GM19395 (cell line): ENCODE measurements around the gene ERMARD.

Experiments
- ATAC-seq: cut with Tn5 transposase; IDR thresholded peaks from one replicate; pipeline ENCODE4 v1.9.1; 2021; ENCODE audit warnings: mild to moderate bottlenecking, moderate library complexity; ENCODE audit not compliant: unreplicated experiment

Gene ERMARD

DNA sequence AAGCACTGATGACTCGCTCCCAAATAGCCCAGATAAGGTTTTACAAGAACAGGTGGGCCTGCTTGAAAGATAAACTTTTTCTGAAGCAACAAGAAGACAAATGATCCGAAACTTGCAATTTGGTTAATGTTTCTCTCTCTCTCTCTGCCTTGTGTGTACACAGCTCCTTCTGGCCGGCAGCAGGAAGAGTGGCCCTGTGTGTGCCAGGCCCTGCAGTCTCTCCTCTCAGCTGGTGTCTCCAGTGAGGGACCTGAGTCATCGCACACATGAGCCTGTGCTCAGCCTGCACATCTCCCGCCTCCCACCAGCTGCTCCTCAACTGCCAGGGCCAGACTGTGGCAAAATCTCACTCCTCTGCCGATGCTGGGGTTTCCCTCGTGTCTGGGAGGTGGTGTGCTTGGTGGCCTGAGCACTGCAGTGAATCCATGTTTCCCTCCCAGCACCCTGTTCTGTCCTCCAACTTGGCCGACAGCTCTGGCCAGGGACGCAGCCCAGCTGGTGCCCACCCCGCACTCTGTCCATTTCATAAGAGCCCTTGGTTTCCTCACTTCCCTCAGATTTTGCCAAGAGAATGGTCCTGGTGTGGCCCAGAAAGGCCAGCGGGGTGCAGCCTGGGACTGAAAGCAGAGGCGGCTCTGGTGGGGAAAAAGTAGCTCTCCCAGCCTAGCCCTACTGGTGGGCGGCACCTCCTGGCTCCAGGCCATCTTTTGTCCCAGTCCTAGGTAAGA is 49.4 kb downstream of the ERMARD start:
- peak; percentile 43 for ATAC-seq

- no peak for ATAC-seq
Measured at GRCh38 chr6:169801396-169802160, 50.2 kb downstream of the ERMARD start.

- no peak for ATAC-seq
Measured at GRCh38 chr6:169802790-169803189, 51.4 kb downstream of the ERMARD start.

DNA sequence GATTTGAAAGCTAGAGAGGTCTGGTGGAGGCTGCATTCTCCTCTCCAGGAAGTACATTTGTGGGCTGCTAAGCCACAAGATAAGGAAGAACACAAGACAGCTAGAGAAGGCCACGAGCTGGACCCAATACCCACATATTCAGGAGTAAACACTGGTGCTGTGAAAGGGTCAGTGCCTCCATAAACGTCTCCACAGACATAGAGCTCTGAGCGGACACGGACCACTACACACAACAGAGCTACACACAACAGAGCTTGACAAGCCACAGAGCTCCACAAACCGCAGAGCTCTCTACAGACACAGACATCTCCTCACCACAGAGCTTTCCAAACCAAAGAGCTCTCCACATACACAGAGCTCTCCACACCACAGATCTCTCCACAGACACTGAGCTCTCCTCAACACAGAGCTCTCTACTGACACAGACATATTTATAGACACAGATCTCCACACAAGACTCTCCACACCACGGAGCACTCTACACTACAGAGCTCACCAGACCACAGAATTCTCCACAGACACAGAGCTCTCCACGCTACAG is 51.9 kb downstream of the ERMARD start:
- peak; percentile 56 for ATAC-seq

DNA sequence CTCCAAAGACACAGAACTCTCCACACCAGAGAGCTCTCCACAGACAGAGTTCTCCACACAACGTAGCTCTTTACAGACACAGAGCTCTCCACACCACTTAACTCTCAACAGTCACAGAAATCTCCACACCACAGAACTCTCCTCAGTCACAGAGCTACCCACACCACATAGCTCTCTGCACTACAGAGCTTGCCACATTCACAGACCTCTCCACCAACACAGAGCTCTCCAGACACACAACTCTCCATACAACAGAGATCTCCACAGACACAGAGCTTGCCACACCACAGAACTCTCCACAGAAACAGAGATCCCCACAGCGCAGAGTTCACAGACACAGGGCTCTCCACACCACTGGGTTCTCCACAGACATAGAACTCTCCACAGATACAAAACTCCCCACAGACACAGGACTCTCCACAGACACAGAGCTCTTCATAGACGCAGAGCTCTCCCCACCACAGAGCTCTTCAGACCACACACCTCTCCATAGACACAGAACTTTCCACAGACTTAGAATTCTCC is 52.5 kb downstream of the ERMARD start:
- peak; percentile 10 for ATAC-seq

DNA sequence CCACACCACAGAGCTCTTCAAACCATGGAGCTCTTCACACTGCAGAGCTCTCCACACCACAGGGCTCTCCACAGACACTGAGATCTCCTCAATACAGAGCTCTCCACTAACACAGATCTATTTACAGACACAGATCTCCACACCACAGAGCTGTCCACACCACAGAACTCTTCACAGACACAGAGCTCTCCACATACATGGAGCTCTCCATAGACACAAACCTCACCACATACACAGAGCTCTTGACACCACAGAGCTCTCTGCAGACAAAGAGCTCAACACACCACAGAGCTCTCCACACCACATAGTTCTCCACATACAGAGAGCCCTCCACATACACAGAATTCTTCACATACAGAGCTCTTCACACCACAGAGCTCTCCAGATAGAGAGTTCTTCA is 53.0 kb downstream of the ERMARD start:
- ATAC-seq: no peak

GRCh38 chr6:169805242-169805838 is 53.9 kb downstream of the ERMARD start:
- ATAC-seq: no peak

- no peak for ATAC-seq
Measured at GRCh38 chr6:169806701-169807100, 55.3 kb downstream of the ERMARD start.

GRCh38 chr6:169807229-169807628 is 55.8 kb downstream of the ERMARD start:
- ATAC-seq: no peak

- ATAC-seq: no peak
Measured at GRCh38 chr6:169807699-169808607, 56.5 kb downstream of the ERMARD start.

DNA sequence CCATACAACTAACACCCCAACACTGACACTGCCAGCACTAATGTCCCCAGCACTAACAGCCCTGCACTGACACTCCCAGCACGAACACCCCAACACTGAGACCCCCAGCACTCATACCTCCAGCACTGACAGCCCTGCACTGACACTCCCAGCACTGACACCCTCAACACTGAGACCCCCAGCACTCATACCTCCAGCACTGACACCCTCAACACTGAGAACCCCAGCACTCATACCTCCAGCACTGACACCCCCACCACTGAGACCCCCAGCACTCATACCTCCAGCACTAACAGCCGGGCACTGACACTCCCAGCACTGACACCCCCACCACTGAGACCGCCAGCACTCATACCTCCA is 57.2 kb downstream of the ERMARD start:
- ATAC-seq: no peak

DNA sequence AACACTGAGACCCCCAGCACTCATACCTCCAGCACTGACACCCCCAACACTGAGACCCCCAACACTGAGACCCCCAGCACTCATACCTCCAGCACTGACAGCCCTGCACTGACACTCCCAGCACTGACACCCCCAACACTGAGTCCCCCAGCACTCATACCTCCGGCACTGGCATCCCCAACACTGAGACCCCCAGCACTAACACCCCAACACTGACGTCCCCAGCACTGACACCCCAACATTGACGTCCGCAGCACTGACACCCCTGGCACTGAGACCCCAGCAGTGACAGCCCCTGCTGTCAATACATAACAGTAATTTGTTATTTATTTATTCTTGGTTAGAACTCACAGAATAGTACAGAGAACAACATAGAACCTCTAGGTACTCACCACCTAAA is 58.0 kb downstream of the ERMARD start:
- ATAC-seq: no peak

- no peak for ATAC-seq
Measured at GRCh38 chr6:169810066-169810989, 58.9 kb downstream of the ERMARD start.

DNA sequence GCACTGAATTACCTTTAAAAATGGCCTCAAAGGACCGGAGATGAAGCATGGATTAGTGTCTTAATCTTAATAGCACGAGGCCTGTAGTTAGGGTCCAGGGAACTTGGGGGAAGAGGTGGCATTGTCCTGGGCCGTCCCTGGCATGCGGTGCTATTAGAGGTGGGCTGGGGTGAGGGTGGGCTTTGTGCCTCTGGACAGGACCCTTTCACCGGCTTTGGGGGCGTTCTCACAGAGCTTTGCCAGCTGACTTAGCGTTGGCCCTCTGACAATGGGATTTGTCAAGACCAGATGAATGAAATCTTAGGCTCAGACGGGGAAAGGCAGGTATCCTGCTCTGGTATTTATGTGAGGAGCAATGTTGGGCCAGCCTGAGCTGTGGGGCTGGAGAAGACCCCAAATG is 59.6 kb downstream of the ERMARD start:
- no peak for ATAC-seq

GRCh38 chr6:169811521-169812256 is 60.3 kb downstream of the ERMARD start:
- ATAC-seq: no peak

- ATAC-seq: no peak
Measured at GRCh38 chr6:169812257-169812644, 60.8 kb downstream of the ERMARD start.

DNA sequence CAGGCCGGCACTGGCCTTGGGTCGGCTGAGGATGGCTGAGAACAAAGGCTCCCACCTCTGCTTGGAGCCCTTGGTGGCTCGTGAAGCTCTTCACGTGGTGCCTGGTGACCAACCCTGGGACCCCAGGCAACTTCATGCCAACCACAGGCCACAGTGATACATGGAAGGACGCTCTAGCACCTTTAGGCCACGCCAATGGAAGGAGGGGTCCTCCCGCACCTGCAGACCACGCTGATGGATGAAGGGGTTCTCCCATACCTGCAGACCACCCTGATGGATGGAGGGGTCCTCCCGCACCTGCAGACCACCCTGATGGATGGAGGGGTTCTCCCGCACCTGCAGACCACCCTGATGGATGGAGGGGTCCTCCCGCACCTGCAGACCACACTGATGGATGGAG is 62.5 kb downstream of the ERMARD start:
- no peak for ATAC-seq

DNA sequence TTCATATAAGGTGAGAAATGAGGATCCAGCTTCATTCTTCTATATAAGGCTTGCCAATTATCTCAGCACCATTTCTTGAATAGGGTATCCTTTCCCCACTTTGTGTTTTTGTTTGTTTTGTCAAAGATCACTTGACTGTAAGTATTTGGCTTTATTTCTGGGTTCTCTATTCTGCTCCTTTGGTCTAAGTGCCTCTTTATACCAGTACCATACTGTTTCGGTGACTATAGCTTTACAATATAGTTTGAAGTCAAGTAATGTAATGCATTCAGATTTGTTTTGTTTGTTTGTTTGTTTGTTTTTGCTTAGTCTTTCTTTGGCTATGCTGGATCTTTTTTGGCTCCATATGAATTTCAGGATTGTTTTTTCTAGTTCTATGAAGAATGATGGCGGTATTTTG is 64.6 kb downstream of the ERMARD start:
- no peak for ATAC-seq

DNA sequence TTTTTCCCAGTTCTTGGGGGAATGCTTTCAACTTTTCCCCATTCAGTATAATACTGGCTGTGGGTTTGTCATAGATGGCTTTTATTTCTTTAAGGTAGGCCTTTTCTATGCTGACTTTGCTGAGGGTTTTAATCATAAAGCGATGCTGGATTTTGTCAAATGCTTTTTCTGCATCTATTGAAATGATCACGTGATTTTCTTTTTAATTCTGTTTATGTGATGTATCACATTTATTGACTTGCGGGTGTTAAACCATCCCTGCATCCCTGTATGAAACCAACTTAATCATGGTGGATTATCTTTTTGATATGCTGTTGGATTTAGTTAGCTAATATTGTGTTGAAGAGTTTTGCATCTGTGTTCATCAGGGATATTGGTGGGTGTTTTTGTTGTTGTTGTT is 65.6 kb downstream of the ERMARD start:
- ATAC-seq: no peak
